Activated T-helper 9 cell treated with anti-CD3 and anti-CD28 coated beads, Interleukin-2, amount 50 U/mL, for 16 hours (primary cell): ENCODE measurements around the gene FALEC.
"Not testable (repeated sequence)": the region's sequence is repeated elsewhere in the genome, so short reads cannot be mapped to it uniquely, and the experiment has no call there.

Experiments used
- DNase-seq: peaks from one replicate; pipeline ENCODE4 v3.0.0-alpha.2; 2020; ENCODE audit warnings: low read depth

The FALEC gene

DNA sequence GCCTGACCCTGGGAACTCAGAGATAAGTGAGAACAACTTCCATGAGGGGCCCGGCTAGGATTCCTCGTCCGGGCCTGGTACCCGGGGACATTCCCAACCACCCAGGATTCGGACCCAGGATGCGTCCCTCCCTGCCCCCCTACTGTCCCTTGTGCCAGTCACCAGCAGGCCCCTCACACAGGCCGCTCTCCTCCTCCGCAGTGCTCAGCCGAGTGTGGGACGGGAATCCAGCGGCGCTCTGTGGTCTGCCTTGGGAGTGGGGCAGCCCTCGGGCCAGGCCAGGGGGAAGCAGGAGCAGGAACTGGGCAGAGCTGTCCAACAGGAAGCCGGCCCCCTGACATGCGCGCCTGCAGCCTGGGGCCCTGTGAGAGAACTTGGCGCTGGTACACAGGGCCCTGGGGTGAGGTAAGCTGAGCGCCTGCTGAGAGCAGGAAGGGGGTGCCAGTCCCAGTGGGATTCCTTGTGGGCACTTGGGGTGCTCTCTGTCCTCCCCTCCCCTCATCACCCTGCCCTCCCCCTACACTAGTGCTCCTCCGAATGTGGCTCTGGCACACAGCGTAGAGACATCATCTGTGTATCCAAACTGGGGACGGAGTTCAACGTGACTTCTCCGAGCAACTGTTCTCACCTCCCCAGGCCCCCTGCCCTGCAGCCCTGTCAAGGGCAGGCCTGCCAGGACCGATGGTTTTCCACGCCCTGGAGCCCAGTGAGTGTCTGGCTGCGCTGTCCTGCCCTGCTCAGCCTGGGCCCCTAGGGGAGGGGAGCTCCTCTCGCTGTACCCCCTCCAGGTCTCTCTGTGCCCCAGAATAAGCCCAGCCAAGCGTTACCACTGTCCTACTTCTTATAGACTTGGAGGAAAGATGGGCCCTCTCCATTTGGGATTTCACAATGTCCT, 43.5 kb downstream of the FALEC start:
- no peak for DNase-seq

DNA sequence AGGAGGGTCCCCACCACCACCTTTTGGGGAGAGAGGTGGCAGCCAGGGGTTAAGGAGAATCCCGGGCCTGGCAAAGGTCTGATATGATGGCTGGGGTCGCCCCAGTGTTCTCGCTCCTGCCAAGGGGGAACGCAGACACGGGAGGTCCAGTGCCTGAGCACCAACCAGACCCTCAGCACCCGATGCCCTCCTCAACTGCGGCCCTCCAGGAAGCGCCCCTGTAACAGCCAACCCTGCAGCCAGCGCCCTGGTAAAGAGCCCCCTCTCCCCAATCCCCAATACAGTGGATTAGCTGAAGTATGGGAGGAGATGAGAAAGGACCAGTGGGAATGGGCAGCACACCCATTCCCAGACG, 44.1 kb downstream of the FALEC start:
- no peak for DNase-seq

DNA sequence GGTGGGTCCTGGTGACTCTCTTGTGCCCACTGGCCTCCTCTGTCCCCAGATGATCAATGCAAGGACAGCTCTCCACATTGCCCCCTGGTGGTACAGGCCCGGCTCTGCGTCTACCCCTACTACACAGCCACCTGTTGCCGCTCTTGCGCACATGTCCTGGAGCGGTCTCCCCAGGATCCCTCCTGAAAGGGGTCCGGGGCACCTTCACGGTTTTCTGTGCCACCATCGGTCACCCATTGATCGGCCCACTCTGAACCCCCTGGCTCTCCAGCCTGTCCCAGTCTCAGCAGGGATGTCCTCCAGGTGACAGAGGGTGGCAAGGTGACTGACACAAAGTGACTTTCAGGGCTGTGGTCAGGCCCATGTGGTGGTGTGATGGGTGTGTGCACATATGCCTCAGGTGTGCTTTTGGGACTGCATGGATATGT, 44.5 kb downstream of the FALEC start:
- DNase-seq = peak; percentile 60

DNA sequence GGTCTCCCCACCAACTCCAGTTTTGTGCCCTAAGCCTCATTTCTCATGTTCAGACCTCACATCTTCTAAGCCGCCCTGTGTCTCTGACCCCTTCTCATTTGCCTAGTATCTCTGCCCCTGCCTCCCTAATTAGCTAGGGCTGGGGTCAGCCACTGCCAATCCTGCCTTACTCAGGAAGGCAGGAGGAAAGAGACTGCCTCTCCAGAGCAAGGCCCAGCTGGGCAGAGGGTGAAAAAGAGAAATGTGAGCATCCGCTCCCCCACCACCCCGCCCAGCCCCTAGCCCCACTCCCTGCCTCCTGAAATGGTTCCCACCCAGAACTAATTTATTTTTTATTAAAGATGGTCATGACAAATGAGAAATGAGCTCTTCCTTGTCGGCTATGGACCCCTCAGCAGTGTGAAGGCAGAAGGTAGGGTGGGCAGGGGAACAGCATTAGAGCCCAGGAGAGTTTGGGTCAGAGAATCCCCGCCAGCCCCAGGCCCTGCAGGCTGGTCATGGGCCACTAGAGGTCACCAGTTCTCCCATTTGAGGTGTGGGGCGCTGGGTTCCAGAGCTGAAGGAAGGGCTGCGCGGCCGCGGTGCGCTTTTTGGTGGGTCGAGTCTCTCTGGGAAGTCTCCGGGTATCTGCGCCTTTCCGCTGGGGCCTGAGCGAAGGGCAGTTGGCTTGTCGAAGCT, 45.2 kb downstream of the FALEC start:
- peak; percentile 72 for DNase-seq

DNA sequence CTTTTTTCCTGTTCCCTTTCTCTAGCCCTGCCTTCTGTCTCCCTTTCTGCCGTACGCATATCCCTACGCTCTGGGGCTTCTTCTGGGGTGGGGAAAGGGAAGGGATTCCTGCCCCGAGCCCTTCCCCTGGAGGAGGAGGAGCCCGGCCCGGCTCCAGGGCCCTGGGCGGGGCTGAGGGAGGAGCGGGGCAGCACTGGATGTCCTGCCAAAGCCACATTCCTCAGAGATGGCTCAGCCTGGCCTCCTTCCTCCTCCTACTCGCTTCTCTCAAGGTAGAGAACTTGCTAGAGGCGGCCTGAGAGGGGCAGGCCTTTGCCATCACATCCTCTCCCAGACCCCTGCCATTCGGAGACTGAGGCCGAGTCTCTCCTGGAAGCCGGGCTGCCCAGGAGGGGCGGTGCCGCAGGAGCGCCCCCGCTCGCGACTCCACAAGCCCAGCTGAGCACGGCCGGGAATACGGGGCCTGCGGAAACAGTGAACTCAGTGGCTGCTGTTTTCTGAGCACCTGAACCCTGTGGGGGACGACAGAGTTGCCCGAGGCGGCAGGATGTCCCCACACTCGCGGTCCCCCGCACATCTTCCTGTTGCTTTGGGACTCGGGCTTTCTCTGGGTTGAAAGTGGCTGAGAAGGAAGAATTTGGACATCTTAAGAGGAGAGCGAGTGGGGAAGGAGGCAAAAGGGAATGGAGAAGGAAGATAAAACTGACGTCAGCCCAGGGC, 45.9 kb downstream of the FALEC start:
- DNase-seq = peak; percentile 46

DNA sequence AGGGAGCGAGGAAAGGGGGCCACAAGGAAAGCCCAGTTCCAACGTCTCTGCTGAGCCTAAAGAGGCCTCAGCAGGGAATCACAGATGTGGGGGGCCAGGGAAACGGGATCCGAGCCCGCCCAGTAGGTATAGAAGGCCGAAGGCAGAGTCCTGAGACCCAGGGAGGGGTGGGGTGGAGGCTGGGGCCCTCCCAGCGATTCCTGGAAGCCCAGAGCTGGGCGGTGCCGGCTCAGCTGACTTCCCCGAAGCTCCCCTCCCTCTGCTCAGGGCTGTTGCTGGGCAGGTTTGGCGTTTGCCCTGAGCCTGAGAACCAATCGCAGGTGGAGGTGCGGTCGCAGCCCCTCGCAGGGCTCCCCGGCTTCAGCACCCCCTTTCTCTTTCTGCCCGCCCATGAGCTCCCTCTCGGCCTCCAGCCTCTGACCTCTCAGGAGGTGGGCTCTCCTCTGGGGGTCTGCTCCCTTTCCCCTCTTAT, 46.5 kb downstream of the FALEC start:
- peak; percentile 83 for DNase-seq

DNA sequence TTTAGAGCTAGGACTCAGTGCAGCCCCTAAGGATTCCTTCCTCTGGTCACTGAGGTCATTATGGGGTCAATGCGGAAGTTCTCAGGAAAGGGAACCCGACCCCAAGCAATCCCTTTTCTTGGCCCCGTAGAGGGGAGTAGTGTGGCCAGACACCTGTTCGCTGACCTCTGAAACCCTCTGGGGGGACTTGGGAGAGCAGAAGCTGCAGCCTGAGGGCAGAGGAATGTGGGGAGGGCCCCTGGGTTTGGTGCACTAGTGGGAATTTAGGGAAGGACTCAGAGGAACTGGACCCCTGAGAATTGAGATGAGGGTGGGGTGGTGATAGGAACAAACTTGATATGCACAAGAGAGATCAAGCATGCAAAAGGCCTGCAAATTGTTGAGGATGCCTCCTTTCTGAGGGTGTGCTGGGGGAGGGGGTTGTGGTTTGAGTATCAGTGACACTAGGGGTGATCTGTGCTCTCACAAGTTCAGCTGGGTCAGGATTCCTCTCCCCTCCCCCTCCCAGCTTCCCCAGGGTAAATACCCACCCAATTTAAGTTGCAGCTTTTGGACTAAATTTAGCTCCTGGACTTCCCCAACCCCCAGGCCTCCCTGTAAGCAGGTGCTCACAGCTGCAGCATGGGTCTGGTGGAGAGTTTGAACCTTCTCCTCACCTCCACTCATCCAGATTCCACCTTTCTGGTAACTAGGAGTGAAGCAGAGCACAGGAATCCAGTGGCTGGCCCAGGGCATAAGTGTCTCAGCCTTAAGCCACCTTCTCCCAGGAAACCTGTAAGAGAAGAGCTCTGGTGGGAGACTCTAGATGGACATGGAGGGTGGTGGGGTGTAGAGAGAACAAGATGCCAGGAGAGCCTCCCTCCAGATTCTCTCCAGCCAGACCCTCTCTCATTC, 47.1 kb downstream of the FALEC start:
- peak; percentile 55 for DNase-seq

DNA sequence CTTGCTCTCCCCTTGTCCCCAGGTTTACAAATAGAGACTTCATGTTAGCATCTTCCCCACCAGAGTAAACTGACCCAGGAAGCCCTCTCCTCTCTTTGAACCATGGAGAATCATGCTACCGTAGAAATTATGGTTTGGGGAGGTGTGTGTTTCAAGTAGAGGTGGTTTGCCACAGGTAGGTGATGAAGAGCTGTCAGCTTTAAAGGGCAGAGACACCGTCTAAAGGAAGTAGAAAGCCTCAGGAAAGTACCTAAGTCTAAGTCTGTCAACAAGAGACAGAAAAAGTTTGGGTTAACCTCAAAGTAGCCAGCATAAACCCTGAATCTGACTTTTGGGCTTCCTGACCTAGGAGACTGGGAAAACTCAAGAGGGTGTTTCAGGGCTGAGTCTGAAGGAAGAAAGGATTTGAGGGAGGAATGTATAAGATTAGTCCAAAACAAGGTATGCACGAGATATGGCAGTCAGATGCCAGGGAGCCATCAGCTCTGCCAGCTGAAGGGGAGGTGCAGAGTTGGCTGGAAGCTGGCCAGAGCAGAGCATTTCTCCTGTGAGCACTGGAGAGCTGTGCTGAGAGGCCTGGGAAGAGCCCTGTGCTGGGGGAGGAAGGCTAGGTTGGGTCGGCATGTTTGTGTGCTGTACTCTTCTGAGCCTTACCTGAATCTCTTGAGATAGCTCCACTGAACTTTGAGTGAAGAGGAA, 47.9 kb downstream of the FALEC start:
- DNase-seq = no peak

DNA sequence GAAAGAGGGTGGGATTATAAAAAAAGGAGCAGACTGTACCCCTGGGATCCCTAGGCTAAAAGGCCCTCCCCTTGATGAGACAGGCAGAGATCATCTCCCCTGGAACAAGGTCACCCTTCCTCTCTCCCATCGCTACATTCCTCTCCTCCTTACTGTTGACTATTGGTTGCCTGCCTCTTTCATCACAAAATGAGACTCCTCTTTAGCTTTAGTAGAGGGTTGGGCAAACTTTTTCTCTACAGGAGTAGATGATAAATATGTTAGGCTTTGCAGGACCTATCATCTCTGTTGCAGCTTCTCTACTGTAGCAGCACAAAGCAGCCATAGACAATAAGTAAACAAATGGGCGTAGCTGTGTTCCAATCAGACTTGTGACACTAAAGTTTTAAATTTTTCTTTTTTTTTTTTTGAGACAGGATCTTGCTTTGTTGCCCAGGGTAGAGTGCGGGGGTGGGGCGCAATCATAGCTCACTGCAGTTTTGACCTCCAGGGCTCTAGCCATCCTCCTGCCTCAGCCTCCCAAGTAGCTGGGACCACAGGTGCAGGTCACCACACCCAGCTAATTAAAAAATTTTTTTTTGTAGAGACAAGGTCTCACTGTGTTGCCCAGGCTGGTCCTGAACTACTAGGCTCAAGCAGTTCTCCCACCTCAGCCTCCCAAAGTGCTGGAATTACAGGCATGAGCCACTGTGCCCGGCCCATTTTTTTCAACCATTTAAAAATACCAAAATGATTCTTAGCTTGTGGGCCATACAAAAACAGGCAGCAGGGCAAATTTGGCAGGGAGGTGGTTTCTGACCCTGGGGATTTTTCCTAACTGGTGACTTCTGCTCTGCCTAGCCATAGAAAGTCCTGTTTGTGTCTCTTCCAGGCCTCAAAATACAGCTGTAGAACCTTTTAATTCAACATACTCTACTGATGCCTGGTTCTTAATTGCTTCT, 48.8 kb downstream of the FALEC start:
- no peak for DNase-seq

DNA sequence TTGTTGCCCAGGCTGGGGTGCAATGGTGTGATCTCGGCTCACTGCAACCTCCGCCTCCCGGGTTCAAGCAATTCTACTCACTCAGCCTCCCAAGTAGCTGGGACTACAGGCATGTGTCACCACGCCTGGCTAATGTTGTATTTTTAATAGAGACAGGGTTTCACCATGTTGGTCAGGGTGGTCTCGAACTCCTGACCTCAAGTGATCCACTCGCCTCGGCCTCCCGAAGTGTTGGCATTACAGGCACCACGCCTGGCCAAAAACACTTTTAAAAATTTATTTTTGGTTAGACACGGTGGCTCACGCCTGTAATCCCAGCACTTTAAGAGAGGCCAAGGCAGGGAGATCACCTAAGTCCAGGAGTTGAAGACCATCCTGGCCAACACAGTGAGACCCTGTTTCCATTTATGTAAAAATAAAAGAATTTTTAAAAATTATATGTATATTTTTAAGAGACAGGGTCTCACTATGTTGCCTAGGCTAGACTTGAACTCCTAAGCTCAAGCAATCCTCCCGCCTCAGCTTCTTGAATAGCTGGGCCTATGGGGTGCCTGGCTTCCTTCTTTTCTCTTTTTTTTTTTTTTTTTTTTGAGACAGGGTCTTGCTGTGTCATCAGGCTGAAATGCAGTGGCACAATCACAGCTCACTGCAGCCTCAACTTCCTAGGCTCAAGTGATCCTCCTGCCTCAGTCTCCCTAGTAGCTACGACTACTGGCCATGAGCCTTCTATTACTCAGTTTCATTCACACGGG, 49.9 kb downstream of the FALEC start:
- DNase-seq = not testable (repeated sequence)

DNA sequence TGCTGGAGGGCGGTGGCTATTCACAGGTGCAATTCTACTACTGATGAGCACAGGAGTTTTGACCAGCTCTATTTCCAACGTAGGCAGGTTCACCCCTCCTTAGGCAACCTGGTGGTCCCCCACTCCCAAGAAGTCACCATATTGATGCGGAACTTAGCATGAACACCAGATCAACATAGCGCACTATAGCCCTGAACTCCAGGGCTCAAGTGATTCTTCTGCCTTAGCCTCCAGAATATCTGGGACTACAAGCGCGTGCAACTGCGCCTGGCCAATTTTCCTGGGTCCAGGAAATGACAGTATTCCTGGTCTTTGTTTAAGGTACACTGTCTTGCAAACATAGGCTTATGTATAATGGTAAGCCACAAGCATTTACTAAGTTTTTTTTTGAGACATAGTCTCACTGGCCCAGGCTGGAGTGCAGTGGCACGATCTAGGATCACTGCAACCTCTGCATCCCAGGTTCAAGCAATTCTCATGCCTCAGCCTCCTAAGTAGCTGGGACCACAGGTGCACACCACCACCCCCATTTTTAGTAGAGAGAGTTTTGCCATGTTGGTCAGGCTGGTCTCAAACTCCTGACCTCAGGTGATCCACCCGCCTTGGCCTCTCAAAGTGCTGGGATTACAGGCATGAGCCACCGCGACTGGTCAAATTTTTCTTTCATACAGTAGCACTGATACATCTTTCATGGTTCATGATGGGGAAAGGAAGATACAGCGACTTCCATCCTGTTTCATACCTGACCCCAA, 51.2 kb downstream of the FALEC start:
- no peak for DNase-seq

DNA sequence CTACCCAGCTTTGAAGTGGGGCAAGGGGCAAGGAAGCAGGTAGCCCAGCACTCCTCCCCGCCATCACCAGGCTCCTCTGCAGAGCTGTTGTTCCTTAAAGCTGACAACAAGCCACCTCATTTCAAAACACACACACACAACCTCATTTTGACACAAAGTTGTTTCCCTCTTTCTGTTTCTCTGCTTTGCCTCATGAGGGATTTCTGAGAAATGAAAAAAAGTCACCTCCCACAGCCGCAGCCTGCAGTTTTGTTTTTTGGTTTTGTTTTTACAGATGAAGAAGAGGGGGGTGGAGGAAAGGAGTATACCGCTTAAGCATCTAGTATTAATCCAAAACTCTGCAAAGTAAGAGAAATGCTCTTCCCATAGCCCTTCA, 51.8 kb downstream of the FALEC start:
- no peak for DNase-seq

DNA sequence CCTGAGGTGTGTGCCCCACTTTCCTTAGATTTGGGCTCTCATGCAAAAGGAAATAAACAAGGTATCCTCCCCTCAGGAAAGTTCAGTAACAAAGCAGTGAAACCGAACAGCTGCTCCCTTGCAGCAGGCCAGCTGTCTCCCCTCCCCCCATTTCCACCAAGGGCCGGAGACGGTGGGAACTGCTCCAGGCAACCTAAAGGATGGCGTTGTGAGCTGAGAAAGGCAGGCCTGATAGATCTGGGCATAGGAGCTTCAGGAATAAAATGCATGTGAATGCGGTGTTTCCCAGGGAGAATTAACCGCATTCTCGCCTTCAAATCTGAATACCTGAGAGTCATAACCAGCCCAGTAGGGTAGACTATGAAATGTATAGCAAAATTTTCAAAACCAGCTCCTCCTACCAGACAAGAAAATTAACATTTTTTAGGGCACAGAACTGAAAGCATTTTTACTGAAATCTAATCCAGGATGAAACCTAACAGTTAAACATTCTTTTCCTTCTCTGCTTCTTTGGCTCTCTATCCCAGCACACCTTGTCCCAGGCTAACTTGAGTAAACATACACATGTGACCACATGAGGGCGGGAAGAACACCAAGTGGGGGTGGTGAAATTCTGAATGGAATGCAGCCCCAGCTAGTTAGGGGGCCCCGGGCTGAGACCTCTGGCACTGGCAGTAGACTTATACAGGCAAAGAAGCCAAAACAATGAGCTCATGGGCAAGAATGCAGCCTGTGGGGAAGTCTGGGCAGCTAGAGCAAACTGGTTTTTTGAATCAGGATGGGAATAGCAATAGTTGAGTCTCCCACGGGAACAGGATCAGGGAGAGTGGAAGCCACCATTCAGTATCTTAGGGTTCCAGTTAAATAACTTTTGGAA, 52.4 kb downstream of the FALEC start:
- no peak for DNase-seq

DNA sequence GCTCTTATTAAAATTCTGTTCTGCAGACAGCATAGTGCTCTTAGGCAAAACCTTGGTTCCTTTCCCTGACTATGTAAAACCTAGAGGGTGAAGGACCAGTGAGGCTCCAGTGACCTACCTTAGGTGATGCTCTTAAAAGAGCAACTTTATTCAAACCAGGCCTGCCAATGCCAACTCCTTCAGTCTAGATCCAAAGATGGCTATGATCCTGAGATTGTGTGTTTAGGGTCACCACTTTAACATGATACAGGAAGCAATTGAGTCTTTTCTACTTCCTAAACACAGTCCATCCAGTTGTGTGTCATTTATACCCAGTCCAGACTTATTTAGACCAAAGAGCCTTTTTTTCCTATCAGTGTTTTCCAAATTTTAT, 53.0 kb downstream of the FALEC start:
- DNase-seq = no peak

DNA sequence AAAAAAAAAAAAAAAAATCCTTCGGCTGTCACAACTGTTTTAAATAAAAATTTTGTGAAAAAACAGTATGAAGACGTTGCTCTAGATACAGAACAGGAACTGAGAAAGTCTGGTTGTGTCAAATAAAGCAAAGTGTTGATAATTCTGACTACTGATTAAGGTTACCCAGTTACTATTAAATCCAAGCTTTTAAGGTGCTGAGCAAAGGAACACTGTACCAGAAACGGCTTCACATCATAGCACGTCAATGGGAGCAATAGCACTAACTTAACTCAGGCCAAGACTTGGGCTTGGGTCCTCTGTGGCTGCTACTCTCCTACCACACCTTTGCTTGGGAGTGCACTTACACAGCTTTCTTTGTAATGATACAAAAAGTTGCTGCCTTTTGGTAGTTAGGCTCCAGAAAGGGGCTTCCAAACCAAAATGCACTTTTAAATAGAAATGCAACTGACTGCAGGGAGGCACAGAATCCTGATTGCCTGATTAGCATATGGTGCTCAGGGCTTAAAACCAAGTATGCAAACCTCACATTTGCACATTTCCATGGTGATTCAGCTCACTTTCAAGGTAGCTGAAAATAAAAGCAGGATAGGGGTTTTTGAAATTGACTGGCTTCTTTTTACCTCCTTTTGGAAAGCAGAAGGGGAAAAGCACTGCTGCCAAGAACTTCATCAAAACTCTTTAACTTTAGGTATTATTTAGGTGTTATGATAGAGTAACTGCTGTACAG, 57.5 kb downstream of the FALEC start:
- no peak for DNase-seq

DNA sequence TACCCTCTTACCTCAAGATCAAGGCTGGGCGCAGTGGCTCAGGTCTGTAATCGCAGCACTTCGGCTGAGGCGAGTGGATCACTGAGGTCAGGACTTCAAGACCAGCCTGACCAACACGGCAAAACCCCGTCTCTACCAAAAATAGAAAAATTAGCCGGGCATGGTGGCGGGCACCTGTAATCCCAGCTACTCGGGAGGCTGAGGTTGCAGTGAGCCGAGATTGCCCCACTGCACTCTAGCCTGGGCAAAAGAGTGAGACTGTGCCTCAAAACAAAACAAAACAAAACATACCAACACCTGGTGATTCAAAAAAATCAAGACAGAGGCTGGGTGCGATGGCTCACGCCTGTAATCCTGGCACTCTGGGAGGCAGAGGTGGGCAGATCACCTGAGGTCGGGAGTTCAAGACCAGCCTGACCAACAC, 58.1 kb downstream of the FALEC start:
- not testable (repeated sequence) for DNase-seq
